Astrocyte (in vitro differentiated cells and primary cell): Measurements from ENCODE around the gene ZSWIM9.

ENCODE experiments used
- CTCF ChIP-seq: IDR thresholded peaks from 2 replicates; pipeline ENCODE4 v1.5.1; 2011; ENCODE audit warnings: low read depth, mild to moderate bottlenecking, inconsistent platforms, low read length, moderate library complexity; ENCODE audit not compliant: insufficient read depth
- EZH2 ChIP-seq: IDR thresholded peaks from 2 replicates; pipeline ENCODE4 v1.6.1; 2012; ENCODE audit warnings: mild to moderate bottlenecking, low read length, inconsistent platforms; ENCODE audit not compliant: insufficient read depth

GRCh38 chr19:48121909-48122371 is 48.5 kb upstream of the ZSWIM9 start:
- TF ChIP-seq CTCF = no peak
- TF ChIP-seq EZH2 = no peak
